Stimulated activated CD8-positive, alpha-beta memory T cell treated with anti-CD3 and anti-CD28 coated beads, Interleukin-15, amount 100 ng/mL, for 48 hours (primary cell): ENCODE measurements around the gene RAB43.

Experiments used
- DNase-seq, 2 donors: peaks; one replicate each; pipeline ENCODE4 v3.0.0-alpha.2; 2020; ENCODE audit warnings: low read depth in 2 of 2

RAB43 gene

DNA sequence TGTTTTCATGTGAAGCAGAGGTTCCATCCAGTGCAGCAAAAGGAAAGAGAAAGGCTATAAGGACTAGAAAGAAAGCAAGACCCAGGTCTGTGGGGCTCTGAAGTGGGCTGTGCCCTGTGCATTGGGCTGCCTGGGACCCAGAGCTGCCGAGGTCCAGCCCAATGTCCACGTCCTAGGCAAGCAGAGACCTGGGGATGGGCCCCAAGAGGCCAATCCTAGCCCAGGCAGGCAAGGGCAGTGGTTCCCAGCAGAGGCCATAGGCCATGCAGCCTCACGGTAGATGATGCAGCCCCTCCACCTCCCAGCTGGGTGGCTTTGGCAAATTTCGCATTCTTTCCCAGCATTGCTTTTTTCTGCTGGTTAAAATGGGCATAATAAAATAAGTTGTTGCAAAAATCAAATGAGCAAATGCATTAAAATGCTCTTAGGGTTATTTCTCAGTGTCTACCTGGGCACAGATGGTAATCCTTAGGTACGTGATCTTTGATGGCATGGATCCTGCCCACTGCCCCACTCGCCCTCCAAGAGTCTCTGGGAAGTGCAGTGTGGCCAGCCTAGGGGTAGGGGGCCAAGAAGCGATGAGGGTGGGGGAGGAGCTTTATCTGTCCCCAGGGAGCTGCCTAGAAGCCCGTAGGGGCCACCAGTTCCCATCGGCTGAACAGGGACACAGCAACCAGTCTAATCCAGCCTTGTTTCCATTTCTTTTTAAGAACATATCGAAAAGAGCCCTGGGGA lies 83.3 kb downstream of the RAB43 start:
- DNase-seq = no peak
